Body of pancreas (tissue), 2 donors: ENCODE data around the gene GRIK1. TPM values are rescaled to one million over a fixed set of nuclear protein-coding genes. Genes with fewer than 3 reads are reported as not detected.

ENCODE experiments used
- total RNA-seq, 2 donors: library from RNA; depleted of rRNA; stranded (reverse); fragments of >200 nt; gene quantifications; one replicate each; pipeline ENCODE4 v1.1.0, GENCODE V29; 2016

Gene GRIK1
- total RNA-seq, 2 donors from 2014 or later, result 0.66 TPM; not detected in 1

Other genes with a start within 250 kb of the GRIK1 start
- gene CLDN17, start 226.8 kb upstream of the GRIK1 start, total RNA-seq, result not detected